Thyroid gland (tissue), 4 donors: ENCODE results near the gene RNU6-1. TPM values are rescaled to one million over a fixed set of nuclear protein-coding genes. Genes with fewer than 3 reads are reported as not detected.

Experiments
- DNase-seq, 2 donors: peaks; one replicate each; pipeline ENCODE4 v3.0.0-alpha.2; 2019
- H3K27ac ChIP-seq, 3 donors: fragments of 200-600 bp; sonication (generic); 1 replicate in 2 of 3; 2 replicates in 1 of 3; pipeline ENCODE4 v1.5.1; 2016 to 2019; ENCODE audit warnings: mild to moderate bottlenecking in 1 of 3, moderate library complexity in 1 of 3
- H3K27me3 ChIP-seq: fragments of 200-600 bp; sonication (generic); one replicate; pipeline ENCODE4 v1.5.1; 2019
- H3K36me3 ChIP-seq, 2 donors: fragments of 200-600 bp; sonication (generic); one replicate each; pipeline ENCODE4 v1.5.1; 2016 to 2019
- H3K4me1 ChIP-seq, 2 donors: fragments of 200-600 bp; sonication (generic); one replicate each; pipeline ENCODE4 v1.5.1; 2017 to 2019
- H3K4me3 ChIP-seq, 3 donors: fragments of 200-600 bp; sonication (generic); replicated peaks in 1 of 3; 1 replicate in 2 of 3; 2 replicates in 1 of 3; pipeline ENCODE4 v1.5.1; 2016; ENCODE audit warnings: mild to moderate bottlenecking in 1 of 3
- H3K9me3 ChIP-seq: fragments of 200-600 bp; sonication (generic); one replicate; pipeline ENCODE4 v1.5.1; 2017
- CTCF ChIP-seq, 6 experiments: fragments of 200-600 bp in 3 of 6; fragments of 450-650 bp in 3 of 6; sonication (generic) in 3 of 6; IDR thresholded peaks; one replicate each; pipeline ENCODE4 v1.5.1; 2016 to 2019; ENCODE audit warnings: antibody characterized with exemption in 6 of 6, mild to moderate bottlenecking in 2 of 6, inconsistent platforms in 1 of 6, moderate library complexity in 1 of 6
- POLR2A ChIP-seq, 2 donors: fragments of 450-650 bp; IDR thresholded peaks; one replicate each; pipeline ENCODE4 v1.6.1; 2017; ENCODE audit warnings: antibody characterized with exemption in 2 of 2, mild to moderate bottlenecking in 2 of 2, moderate library complexity in 1 of 2
- WGBS, 2 donors: methylation state at CpG; one replicate each; pipeline ENCODE4 v1.1.5; 2017; 5-methylcytosine and 5-hydroxymethylcytosine counted together
- intact Hi-C: fragments of 100-400 bp; cut with DNase I; formaldehyde crosslinking; loops from one replicate; pipeline ENCODE4 v1.15.1; 2023
- total RNA-seq, 4 donors: library from RNA; depleted of rRNA; stranded (reverse); fragments of >200 nt; gene quantifications; one replicate each; pipeline ENCODE4 v1.2.3, GENCODE V29; 2016

The RNU6-1 gene
- total RNA-seq, 4 donors from 2014 or later = not detected

- peaks cover 41 to 65% of the 10 kb centered on the region in 2 donors for H3K4me1 ChIP-seq
- H3K9me3 ChIP-seq = no peaks in the 10 kb centered on the region
- peak in 1 of 2 donors; percentile 26 for DNase-seq
Measured at GRCh38 chr15:67839499-67839928, 331 bp downstream of the RNU6-1 start.

GRCh38 chr15:67838789-67839332 lies 984 bp downstream of the RNU6-1 start:
- H3K4me3 ChIP-seq = peak overlapping the region in 1 of 3 donors; percentile 16
- H3K4me1 ChIP-seq = peaks cover 39 to 64% of the 10 kb centered on the region in 2 donors
- TF ChIP-seq CTCF (IDR thresholded peaks at IDR 0.05) (peak in 4 of 6 experiments; percentile 9 to 47 (median 26)), POLR2A (IDR thresholded peaks at IDR 0.05) (peak in 1 of 2 donors; percentile 67)
- peak overlapping the region; percentile 98 to 100 (median 100) for H3K27ac ChIP-seq
- WGBS, 2 donors = 5 to 9% methylated on average over 12 to 25 of the region's 25 CpGs
- no peaks in the 10 kb centered on the region for H3K36me3 ChIP-seq
- intact Hi-C loops = loop anchor here (5.0 kb wide), 1 partner anchor 317 kb away; the partner anchor contains the start of gene C15orf61
- no peaks in the 10 kb centered on the region for H3K9me3 ChIP-seq
- peaks cover 8% of the 10 kb centered on the region for H3K27me3 ChIP-seq
- DNase-seq = peak; percentile 89 to 90

More at GRCh38 chr15:67839499-67839928, 331 bp downstream of the RNU6-1 start:
- Histone ChIP-seq H3K27ac (peak overlapping the region; percentile 98 to 100 (median 100)), H3K27me3 (peaks cover 6% of the 10 kb centered on the region), H3K36me3 (no peaks in the 10 kb centered on the region), H3K4me3 (peak overlapping the region in 2 of 3 donors; percentile 5 to 16)
- intact Hi-C loops = loop anchor here (5.0 kb wide), 1 partner anchor 317 kb away; the partner anchor contains the start of gene C15orf61
- WGBS, 2 donors = 5 to 7% methylated on average over 12 of the region's 12 CpGs
- TF ChIP-seq CTCF (IDR thresholded peaks at IDR 0.05) (no peak), POLR2A (IDR thresholded peaks at IDR 0.05) (no peak)

- DNase-seq = peak in 1 of 2 donors; percentile 24
- Histone ChIP-seq H3K4me3 (no peak overlapping the region), H3K36me3 (no peaks in the 10 kb centered on the region), H3K27ac (no peak overlapping the region), H3K9me3 (no peaks in the 10 kb centered on the region), H3K27me3 (peaks cover 19% of the 10 kb centered on the region), H3K4me1 (peaks cover 35 to 64% of the 10 kb centered on the region in 2 donors)
- 49 to 53% methylated on average over 2 of the region's 2 CpGs for WGBS, 2 donors
- intact Hi-C loops = loop anchor here (5.0 kb wide), 1 partner anchor 315 kb away; the partner anchor contains the start of gene C15orf61
- TF ChIP-seq CTCF (IDR thresholded peaks at IDR 0.05) (no peak), POLR2A (IDR thresholded peaks at IDR 0.05) (no peak)
Measured at GRCh38 chr15:67836955-67837354, 2.9 kb downstream of the RNU6-1 start.

- peak; percentile 49 to 50 for DNase-seq
- Histone ChIP-seq H3K4me3 (peak overlapping the region in 1 of 3 donors; percentile 30), H3K27ac (no peak overlapping the region), H3K4me1 (peaks cover 35 to 63% of the 10 kb centered on the region in 2 donors), H3K36me3 (no peaks in the 10 kb centered on the region), H3K9me3 (no peaks in the 10 kb centered on the region), H3K27me3 (peaks cover 19% of the 10 kb centered on the region)
- intact Hi-C loops = loop anchor here (5.0 kb wide), 1 partner anchor 314 kb away; the partner anchor contains the start of gene C15orf61
- no peak for TF ChIP-seq POLR2A (IDR thresholded peaks at IDR 0.05)
- peak; percentile 55 to 89 (median 71) for TF ChIP-seq CTCF (IDR thresholded peaks at IDR 0.05)
- 32 to 37% methylated on average over 8 of the region's 8 CpGs for WGBS, 2 donors
Measured at GRCh38 chr15:67836477-67836876, 3.4 kb downstream of the RNU6-1 start.

- intact Hi-C loops = loop anchor here (5.0 kb wide), 1 partner anchor 314 kb away; the partner anchor contains the start of gene C15orf61
- no peak for DNase-seq
- H3K9me3 ChIP-seq = no peaks in the 10 kb centered on the region
- TF ChIP-seq POLR2A (IDR thresholded peaks at IDR 0.05) = no peak
- no peak for TF ChIP-seq CTCF (IDR thresholded peaks at IDR 0.05)
- no peaks in the 10 kb centered on the region for H3K36me3 ChIP-seq
- peak overlapping the region in 2 of 3 donors; percentile 30 to 46 for H3K4me3 ChIP-seq
- peaks cover 19% of the 10 kb centered on the region for H3K27me3 ChIP-seq
- WGBS, 2 donors = 5% methylated on average over 16 of the region's 16 CpGs
- H3K4me1 ChIP-seq = peaks cover 32 to 59% of the 10 kb centered on the region in 2 donors
- peak overlapping the region in 1 of 3 donors; percentile 11 for H3K27ac ChIP-seq
Measured at GRCh38 chr15:67836134-67836455, 3.8 kb downstream of the RNU6-1 start.
